Lower leg skin (tissue), 4 donors: ENCODE results near the gene APOF. TPM values are rescaled to one million over a fixed set of nuclear protein-coding genes. Genes with fewer than 3 reads are reported as not detected.
"Not testable (repeated sequence)": the region's sequence is repeated elsewhere in the genome, so short reads cannot be mapped to it uniquely, and the experiment has no call there.

Source experiments
- DNase-seq, 2 donors: peaks; one replicate each; pipeline ENCODE4 v3.0.0-alpha.2; 2019; ENCODE audit warnings: low spot score in 2 of 2
- H3K4me3 ChIP-seq: fragments of 200-600 bp; sonication (generic); 2 replicates; pipeline ENCODE4 v1.5.1; 2017; ENCODE audit warnings: mild to moderate bottlenecking, low read depth; ENCODE audit not compliant: poor library complexity, severe bottlenecking
- POLR2A ChIP-seq, 2 donors: fragments of 450-650 bp; IDR thresholded peaks; one replicate each; pipeline ENCODE4 v1.6.1; 2016 to 2017; ENCODE audit warnings: antibody characterized with exemption in 2 of 2, mild to moderate bottlenecking in 1 of 2, moderate library complexity in 1 of 2
- WGBS, 2 donors: methylation state at CpG; one replicate each; pipeline ENCODE4 v1.1.5; 2018; 5-methylcytosine and 5-hydroxymethylcytosine counted together
- intact Hi-C: fragments of 100-400 bp; cut with DNase I; formaldehyde crosslinking; loops from one replicate; pipeline ENCODE4 v1.15.0; 2023; ENCODE audit warnings: low total_unique reads
- total RNA-seq, 4 donors: library from RNA; depleted of rRNA; stranded (reverse); fragments of >200 nt; gene quantifications; one replicate each; pipeline ENCODE4 v1.1.0, GENCODE V29; 2016
- TF ChIP-seq, protein P1 (sequence below), 3 donors: fragments of 450-650 bp; IDR thresholded peaks; one replicate each; pipeline ENCODE4 v1.5.1; 2016; ENCODE audit warnings: antibody characterized with exemption in 3 of 3, mild to moderate bottlenecking in 3 of 3, moderate library complexity in 2 of 3

The APOF gene, protein sequence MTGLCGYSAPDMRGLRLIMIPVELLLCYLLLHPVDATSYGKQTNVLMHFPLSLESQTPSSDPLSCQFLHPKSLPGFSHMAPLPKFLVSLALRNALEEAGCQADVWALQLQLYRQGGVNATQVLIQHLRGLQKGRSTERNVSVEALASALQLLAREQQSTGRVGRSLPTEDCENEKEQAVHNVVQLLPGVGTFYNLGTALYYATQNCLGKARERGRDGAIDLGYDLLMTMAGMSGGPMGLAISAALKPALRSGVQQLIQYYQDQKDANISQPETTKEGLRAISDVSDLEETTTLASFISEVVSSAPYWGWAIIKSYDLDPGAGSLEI
- not detected for total RNA-seq

GRCh38 chr12:56362130-56363059, at the start of gene APOF:
Gene APOF, minus strand, starts transcription at chr12:56362857. Its CDS starts 112 bp downstream, at chr12:56362745.
- intact Hi-C loops = no loop called here
- no peak for DNase-seq
- no peak within 1 kb of the TSS for H3K4me3 ChIP-seq
- 92 to 93% methylated on average over 10 of the region's 10 CpGs for WGBS, 2 donors
- TF ChIP-seq, protein P1, sequence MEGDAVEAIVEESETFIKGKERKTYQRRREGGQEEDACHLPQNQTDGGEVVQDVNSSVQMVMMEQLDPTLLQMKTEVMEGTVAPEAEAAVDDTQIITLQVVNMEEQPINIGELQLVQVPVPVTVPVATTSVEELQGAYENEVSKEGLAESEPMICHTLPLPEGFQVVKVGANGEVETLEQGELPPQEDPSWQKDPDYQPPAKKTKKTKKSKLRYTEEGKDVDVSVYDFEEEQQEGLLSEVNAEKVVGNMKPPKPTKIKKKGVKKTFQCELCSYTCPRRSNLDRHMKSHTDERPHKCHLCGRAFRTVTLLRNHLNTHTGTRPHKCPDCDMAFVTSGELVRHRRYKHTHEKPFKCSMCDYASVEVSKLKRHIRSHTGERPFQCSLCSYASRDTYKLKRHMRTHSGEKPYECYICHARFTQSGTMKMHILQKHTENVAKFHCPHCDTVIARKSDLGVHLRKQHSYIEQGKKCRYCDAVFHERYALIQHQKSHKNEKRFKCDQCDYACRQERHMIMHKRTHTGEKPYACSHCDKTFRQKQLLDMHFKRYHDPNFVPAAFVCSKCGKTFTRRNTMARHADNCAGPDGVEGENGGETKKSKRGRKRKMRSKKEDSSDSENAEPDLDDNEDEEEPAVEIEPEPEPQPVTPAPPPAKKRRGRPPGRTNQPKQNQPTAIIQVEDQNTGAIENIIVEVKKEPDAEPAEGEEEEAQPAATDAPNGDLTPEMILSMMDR (IDR thresholded peaks at IDR 0.05) = no peak
- TF ChIP-seq POLR2A (IDR thresholded peaks at IDR 0.05) = no peak

DNA sequence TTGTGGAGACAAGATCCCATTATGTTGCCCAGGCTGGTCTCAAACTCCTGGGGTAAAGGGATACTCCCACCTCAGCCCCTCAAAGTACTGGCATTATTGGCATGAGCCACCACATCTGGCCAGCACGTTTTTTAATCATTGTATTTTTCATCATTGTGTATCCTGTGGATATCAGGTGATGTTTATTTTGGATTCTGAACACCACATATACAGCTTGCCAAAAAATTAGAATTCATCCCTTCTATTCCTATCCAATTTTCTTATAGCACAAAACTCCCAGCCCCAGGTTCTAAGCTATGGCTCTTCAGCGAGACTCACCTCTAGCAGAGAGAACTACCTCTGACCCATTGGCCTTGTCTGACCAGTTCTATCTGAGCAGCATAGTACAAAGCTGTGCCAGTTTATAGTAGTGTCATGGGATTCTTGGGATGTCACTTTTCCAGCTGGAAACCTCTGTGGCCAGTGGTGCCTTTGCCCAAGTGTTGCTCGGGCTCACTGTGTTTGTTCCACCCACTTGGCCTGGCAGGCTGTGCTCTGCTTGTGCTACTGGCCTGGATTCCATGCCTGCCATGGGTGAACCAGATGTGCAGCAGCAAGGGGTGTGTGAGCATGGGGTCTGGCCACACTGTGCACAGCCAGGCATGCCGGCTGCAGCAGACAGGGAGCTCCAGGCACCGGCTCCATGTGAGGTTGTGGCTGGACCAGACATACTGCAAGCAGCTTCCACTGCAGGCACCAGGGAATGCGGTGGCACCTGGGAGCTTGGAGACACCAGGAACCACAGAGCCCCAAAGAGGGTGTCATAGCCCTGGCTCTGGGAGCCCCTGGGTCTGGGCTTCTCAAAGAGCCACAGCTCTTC, 49.4 kb upstream of the APOF start:
- no peak for DNase-seq
- intact Hi-C loops = no loop called here

GRCh38 chr12:56410768-56411167, 48.1 kb upstream of the APOF start:
- no peak for TF ChIP-seq POLR2A (IDR thresholded peaks at IDR 0.05)
- TF ChIP-seq, protein P1 (IDR thresholded peaks at IDR 0.05) = no peak
- H3K4me3 ChIP-seq = no peak overlapping the region
- DNase-seq = no peak
- 97% methylated on average over 4 of the region's 4 CpGs; no CpG with 5 or more reads in 1 of the 2 donors for WGBS, 2 donors
- intact Hi-C loops = no loop called here

More for the DNA sequence above, 49.4 kb upstream of the APOF start:
- TF ChIP-seq POLR2A (IDR thresholded peaks at IDR 0.05) = no peak
- TF ChIP-seq, protein P1 (IDR thresholded peaks at IDR 0.05) = no peak
- WGBS, 2 donors = 59 to 61% methylated on average over 4 to 5 of the region's 6 CpGs
- no peak overlapping the region for H3K4me3 ChIP-seq

- H3K4me3 ChIP-seq = no peak overlapping the region
- TF ChIP-seq POLR2A (IDR thresholded peaks at IDR 0.05) = no peak
- TF ChIP-seq, protein P1 (IDR thresholded peaks at IDR 0.05) = no peak
- WGBS, 2 donors = 90 to 91% methylated on average over 5 of the region's 5 CpGs
- intact Hi-C loops = no loop called here
- DNase-seq = no peak
Observed at GRCh38 chr12:56408799-56409417, 46.3 kb upstream of the APOF start.

GRCh38 chr12:56404227-56404626, 41.6 kb upstream of the APOF start:
- WGBS, 2 donors = 91 to 97% methylated on average over 3 of the region's 3 CpGs
- intact Hi-C loops = not testable (repeated sequence)

DNA sequence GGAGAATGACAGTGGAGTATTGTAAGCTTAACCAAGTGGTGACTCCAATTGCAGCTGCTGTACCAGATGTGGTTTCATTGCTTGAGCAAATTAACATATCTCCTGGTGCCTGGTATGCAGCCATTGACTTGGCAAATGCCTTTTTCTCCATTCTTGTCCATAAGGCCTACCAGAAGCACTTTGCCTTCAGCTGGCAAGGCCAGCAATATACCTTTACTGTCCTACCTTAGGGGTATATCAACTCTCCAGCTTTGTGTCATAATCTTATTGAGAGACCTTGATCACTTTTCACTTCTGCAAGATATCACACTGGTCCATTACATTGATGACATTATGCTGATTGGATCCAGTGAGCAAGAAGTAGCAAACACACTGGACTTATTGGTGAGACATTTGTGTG, 39.0 kb upstream of the APOF start:
- intact Hi-C loops, DNase-seq, H3K4me3 ChIP-seq: not testable (repeated sequence)

More at GRCh38 chr12:56404227-56404626, 41.6 kb upstream of the APOF start:
- DNase-seq, H3K4me3 ChIP-seq: not testable (repeated sequence)

DNA sequence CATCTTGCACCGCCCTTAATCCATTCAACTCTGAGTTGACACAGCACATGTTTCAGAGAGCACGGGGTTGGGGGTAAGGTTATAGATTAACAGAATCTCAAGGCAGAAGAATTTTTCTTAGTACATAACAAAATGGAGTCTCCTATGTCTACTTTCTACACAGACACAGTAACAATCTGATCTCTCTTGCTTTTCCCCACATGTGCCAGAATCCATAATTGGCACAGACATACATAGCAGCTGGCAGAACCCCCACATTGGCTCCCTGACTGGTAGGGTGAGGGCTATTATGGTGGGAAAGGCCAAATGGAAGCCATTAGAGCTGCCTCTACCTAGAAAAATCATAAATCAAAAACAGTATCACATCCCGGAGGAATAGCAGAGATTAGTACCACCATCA, 38.5 kb upstream of the APOF start:
- peak in 1 of 2 donors; percentile 3 for DNase-seq
- H3K4me3 ChIP-seq, intact Hi-C loops: not testable (repeated sequence)
- 76 to 83% methylated on average over 1 to 2 of the region's 3 CpGs for WGBS, 2 donors

GRCh38 chr12:56399466-56399865, 36.8 kb upstream of the APOF start:
- 88 to 98% methylated on average over 3 of the region's 3 CpGs for WGBS, 2 donors
- DNase-seq, H3K4me3 ChIP-seq, intact Hi-C loops: not testable (repeated sequence)
